Measurements from ENCODE around the gene TMTC3.
A peak's percentile ranks its signal among the peaks of the same experiment; 100 is the strongest.
"Not testable (repeated sequence)": the region's sequence is repeated elsewhere in the genome, so short reads cannot be mapped to it uniquely, and the experiment has no call there.

Gene TMTC3

DNA sequence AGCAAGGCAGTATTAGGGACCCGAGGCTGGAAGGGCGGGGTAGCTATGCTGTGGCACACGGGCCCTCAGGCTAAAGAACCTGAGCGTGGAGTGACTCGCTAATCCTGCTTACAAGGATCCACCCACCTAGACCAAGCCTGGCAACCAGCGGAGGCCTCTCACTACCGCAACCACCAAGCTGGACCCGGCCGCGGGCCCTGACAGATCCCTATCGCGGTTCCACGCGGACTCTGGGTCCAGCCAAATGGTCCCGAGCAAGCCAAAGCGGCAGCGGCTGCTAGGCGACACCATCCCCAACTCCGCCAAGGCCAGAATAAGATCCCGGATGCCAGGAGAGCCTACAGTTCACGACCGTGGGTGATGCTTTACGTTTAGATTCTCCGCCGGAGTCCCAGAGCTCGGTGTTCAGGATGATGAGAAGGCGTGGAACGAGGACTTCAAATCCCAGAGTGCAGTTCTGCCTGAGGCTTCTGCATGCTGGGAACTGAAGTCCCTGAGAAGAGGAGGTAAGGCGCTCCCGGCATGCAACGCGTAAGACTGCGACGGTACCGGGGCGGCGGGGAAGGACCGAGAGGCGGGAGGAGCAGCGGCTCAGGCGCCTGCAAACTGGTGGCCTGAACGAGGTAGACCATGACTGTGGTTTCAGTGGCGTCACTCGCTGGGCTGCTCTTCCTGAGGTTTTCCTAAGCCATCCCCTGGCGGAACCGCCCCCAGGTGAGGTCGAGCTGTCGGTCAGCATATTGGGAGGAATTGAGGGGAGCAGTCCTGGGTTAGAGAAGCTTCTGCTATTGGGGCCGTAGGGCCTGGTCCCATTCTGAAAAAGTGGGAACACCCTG, at the start of gene TMTC3, which contains the start of gene CEP290:
Gene TMTC3 (plus strand): TSS at position 534 of the 836 bp plus-strand sequence. CDS start 6,009 bp downstream, outside the sequence.
Gene CEP290 (minus strand): TSS at position 315 of the 836 bp plus-strand sequence. CDS start 781 bp downstream, outside the sequence.
- DNase-seq = peak; percentile 96

DNA sequence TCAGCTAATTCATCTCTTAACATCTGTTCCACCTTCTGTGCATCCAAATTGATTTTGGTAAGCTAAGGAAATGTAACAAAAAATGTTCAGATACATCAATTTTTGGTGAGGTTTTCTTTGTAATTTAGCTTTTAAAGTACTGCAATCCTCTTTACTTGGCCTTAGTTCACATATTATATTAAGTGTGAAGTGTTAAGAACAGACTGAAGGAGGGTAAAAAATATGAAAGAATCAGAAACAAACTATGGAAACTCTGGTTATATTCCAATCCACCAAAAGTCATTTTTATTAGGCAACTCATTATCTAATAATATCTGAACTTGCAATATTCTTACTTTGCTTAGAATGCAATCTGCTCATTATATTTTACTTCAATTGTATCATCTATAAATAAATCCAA, 49.3 kb upstream of the TMTC3 start:
- DNase-seq = no peak

DNA sequence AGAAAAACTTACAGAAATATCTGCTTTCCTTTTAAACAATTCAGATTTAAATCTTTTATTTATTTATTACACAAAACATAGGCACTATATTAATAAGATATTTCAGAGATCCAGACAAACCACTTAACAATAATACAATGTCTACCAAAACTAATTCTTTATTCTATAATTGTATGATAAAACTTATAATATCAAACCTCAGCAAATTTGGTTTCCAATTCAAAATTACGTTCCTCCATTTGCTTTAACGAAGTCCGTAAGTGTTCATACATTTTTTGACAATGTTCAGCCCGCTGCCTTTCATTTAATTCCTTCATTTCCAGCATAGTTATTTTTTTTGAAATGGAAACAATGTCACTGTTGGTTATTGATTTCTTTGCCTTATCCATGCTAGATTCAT, 48.5 kb upstream of the TMTC3 start:
- DNase-seq = no peak

DNA sequence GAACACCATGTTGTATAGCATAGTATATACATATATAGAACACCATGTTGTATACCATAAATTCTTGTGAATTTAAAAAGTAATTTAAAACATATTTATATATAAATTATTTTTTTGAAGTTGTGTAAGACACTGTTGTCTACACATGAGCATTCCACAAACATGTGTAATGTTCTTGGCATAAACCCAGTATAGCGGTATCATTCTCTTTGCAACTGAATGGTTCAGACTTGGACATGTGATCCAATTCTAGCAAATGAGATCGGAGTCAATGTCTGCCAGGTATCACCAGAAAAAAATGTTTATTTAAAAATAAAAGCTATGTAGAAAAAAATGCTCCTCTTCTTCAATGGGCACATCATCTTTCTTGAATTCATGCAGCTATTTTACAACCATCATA, 34.1 kb upstream of the TMTC3 start:
- DNase-seq = no peak

DNA sequence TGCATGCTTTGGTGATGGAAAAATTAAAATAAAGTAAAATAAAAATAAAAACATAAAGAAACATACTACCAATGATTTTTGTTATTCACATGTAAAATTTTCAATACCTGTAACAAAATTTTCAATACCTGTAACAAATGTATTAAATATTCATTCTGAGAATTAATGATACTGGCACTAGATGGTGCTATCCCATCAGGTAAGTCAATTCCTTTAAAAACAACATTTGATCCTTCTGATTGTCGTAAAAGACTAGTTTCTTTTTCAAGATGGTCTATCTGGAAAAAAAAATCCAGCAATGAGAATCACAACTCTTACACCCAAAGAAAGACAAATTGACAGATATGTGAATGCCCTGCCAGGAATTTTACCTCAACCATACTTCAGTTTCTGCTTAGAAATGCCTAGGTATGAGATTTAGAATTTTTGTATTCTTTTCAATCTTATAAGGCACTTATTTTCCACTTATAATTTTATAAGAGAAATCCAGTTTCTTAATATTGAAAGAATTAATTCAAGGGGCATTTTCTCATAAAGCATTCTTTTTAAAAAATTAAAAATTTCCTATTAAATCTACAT, 30.9 kb upstream of the TMTC3 start:
- peak; percentile 31 for DNase-seq

DNA sequence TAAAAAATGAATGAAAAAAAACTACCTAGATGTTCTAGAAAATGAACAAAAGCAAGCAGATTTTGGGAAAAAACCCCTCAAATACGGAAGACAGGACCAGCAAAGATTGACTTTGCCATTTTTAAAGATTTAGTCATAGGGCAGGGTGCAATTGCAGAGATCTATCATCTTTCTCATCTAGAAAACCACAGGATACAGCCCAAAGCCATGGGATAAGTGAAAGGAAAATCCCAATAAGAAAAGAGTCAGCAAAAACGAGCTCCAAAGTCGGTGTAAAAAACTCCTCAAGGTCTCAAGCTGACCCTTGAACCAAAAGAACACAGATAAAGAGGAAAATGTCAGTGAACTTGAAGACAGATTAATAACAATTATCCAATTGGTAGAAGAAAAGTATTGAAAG, 28.2 kb upstream of the TMTC3 start:
- DNase-seq = no peak

DNA sequence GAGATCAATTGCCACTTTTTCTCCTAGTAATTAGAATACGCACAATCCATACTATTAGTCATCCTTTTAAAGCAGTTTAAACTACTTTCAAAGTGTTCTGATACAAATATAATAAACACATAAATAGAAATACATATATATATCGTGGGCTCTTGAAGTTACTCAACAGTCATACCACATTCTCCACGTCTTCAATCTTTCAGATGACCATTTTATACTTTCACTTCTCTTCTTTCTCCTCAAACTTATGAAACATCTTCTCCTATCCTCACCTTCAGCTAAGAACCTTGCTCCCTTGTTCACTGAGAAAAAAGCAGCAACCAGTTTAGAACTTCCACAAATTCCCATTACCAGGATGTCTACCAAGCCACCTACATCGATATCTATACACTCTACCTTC, 19.4 kb upstream of the TMTC3 start:
- no peak for DNase-seq

DNA sequence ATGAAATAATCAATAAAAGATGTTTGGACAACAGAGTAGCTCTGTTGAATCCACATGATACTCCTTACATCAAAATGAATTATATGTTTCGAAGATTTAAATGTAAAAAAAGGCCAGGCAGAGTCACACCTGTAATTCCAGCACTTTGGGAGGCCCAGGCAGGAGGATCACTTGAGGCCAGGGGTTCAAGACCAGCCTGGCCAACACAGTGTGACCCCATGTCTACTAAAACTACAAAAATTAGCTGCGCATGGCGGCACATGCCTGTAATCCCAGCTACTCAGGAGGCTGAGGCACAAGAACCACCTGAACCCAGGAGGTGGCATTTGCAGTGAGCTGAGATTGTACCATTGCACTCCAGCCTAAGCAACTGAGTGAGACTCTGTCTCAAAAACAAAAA, 15.0 kb upstream of the TMTC3 start:
- DNase-seq = no peak

DNA sequence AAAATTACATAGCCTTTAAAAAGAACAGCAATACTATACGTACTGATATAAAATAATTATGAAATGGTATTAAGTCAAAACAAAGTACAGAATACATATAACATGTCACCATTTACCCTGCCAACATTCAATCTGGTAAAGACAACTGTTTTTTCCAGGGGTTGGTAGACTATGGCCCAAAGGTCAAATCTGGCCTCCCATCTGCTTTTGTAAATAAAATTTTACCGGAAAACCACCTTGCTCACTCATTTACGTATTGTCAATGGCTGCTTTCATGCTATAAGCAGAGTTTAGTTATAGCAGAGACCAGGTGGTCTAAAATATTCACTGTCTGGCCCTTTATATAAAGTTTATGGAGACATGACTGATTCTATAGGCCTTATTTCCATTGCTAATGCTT, 14.3 kb upstream of the TMTC3 start:
- no peak for DNase-seq

DNA sequence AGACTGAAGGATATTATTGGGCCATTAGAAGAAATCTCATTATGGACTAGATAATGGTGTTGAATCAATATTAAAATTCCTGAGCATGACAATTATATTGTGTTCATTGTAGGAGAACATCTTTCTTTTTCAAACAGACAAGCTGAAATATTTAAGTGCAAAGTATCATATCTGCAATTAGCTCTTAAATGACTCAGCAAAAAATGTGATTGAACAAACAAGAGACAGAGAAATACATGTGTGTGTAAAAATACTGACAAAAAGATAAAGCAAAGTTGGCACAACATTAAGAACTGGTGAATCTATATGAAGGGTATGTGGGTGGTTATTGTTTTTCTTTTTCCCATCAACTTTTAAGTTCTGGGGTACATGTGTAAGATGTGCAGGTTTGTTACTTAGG, 9.7 kb upstream of the TMTC3 start:
- DNase-seq = no peak

DNA sequence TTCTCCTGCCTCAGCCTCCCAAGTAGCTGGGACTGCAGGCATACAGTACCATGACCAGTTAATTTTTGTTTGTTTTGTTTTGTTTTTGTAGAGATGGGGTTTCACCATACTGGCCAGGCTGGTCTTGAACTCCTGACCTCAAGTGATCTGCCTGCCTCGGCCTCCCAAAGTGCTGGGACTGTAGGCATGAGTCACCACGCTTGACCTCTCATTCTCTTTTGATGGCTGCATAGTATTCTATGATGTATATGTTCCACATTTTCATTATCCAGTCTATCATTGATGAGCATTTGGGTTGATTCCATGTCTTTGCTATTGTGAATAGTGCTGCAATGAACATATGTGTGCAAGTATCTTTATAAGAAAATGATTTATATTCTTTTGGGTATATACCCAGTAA, 8.9 kb upstream of the TMTC3 start:
- not testable (repeated sequence) for DNase-seq

DNA sequence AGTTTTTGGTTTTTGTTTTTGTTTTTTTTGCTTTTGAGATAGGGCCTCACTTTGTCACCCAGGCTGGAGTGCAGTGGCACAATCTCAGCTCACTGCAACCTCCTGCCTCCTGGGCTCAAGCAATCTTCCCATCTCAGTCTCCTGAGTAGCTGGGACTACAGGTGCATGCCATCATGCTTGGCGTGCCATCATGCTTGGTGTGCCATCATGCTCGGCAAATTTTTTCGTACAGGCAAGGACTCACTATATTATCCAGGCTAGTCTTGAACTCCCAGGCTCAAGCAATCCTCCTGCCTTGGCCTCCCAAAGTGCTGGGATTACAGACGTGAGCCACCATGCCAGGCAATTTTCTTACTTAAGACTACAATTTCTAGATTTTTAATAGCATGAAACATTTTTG, 2.4 kb upstream of the TMTC3 start:
- DNase-seq = not testable (repeated sequence)

DNA sequence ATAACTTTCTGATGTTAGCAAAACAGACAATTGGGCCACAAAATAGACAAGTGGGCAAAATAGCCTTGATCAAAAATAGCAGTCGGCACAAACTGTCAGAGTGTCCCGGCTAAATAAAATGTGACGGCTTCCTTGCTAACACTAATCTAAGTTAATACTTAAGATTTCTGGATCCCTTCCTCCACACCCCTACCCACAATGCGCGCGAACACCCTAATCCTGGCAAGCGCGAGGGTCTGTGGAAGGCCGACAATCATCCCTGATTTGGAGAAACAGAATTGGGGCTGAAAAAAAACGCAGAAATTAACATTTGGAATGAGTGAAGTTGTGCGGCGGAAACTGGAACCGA, 708 bp upstream of the TMTC3 start:
- no peak for DNase-seq

DNA sequence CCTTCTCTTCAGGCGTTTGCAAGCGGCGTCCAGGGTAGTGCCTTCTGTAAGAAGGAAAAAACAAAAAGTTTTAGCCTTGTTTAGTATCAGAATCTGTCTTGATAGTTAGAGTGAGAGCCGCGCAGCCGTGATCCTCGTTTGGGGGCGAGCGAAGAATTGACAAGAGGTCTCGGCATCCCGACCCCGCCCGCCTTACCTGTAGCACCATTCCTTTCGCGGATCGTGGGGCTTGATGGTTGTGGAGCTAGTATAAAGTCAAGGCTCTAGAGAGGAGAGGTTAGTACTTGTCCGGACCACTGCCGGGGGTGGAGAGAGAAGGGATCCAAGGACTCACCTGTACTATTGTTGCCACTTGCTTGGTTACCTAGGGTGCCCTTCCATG, 494 bp downstream of the TMTC3 start:
- peak; percentile 24 for DNase-seq

DNA sequence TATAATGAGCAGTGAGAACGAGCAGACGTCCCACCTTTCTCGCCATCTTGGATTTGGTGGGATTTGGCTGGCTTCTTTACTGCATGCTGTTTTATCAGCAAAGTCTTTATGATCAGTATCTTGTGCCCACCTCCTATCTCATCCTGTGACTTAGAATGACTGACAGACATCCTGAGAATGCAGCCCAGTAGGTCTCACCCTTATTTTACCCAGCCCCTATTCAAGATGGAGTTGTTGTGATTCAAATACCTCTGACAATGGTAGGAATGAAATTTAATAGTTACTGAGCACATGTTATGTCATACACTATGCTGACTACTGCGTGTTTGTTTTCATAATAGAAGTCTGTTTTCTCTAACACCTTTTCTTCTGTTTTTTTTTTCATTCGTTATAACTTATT, 1.9 kb downstream of the TMTC3 start:
- no peak for DNase-seq

DNA sequence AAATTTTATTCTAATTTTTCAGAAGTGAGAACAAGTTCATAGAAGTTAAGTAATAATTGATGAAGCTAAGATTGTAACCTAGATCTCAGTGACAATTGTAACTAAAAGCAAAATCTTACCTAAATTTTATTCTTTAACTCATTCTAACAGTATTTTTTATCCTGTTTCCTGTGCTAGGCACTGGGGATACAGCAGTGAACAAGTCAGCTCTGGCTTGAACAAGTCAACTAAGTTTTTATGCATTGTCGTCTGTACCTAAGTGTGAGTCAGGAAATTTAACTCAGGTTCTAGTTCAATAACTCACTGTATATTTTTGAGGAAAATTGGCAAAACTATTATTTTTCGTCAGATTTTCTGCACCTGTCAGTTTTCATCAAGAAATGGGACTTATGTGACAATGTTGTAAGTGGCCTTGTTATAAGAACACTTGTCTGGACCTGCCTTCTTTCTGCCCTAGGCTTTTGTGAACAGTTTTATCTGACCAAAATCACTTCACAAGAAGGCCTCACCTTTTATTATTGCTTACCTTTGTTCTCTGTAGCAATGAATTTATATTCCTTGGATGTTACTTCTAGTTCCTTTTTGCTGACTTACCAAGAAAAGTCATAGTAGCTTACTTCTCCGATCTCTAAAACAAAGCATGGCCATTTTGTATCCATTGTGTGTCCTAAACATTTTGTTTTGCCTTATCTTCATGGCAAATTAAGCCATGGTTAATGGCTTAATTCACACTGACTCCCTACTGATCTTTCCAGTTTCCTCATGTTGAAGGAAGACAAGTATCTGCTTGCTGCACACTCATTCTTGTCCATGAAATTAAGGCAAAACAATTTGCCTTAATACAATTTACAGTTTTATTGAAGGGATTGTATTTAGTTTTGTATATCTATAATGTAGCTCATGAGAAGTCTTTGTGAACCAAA, 2.7 kb downstream of the TMTC3 start:
- no peak for DNase-seq

DNA sequence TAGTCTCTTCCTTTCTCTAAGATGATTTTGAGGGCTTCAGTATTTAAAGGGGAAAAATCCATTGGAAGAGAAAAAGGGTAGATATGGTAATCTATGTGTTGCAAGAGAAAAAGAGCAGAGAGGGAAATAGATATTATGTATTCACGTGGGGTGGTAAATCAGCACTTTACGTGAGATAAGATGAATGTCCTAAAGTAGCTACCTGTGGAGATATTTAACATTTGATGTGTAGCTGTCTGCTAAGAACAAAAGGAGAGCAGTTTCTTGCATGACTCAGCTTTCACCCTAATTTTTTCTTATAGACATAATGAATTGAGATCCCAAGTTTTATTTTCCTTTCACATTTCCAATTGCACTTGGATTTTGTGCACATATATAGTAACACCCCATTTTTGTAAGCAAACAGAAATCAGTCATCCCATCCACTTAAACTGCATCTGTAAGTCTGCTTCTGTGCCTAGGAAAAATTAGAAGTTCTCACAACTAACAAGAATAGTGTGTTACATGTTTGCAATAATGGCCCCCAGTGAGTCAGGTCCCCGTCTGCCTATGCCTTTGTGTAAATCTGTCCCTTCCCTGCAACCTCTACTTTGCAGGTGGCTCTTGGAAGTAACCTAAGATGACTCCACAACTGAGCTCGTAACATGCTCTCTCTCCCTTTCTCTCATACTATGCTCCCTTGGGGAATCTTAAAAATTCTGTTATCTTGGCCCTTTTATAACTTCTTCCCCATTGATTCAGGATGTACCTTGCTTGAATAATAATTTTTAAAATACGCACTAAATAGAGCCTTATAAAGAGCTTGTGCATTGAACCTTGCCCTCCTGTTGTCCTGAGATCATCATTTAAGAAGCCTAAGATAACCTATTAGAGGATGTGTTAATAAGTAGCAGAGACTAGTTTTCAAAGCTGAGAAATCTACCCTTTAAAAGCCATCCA, 3.7 kb downstream of the TMTC3 start:
- no peak for DNase-seq

DNA sequence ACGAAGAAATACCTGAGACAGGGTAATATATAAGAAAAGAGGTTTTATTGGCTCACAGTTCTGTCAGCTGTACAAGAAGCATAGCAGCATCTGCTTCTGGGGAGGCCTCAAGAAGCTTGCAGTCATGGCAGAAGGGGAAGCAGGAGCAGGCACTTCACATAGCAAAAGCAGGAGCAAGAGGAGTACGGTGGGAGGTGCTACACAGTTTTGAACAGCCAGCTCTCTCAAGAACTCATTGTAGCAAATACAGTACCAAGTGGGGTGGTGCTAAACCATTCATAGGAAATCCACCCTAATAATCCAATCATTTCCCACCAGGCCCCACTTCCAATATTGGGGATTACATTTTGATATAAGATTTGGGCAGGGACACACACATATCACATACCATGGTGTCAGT, 8.0 kb downstream of the TMTC3 start:
- no peak for DNase-seq

DNA sequence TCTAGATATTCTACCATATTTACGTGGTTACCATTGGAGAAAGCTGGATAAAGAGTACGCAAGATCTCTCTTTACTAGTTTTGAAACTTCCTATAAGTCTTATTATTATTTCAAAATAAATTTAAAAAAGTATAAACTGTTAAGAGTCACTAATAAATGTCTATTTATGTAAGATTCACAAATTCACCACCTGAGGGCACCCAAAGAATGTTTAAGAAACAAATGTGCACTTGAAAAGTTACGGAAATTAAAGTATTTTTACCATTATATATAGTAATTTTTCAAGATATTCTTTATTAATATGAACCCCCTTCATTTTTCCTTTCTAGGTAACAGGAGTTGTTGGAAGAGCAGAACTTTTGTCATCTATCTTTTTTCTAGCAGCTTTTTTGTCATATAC, 11.9 kb downstream of the TMTC3 start:
- DNase-seq = no peak

DNA sequence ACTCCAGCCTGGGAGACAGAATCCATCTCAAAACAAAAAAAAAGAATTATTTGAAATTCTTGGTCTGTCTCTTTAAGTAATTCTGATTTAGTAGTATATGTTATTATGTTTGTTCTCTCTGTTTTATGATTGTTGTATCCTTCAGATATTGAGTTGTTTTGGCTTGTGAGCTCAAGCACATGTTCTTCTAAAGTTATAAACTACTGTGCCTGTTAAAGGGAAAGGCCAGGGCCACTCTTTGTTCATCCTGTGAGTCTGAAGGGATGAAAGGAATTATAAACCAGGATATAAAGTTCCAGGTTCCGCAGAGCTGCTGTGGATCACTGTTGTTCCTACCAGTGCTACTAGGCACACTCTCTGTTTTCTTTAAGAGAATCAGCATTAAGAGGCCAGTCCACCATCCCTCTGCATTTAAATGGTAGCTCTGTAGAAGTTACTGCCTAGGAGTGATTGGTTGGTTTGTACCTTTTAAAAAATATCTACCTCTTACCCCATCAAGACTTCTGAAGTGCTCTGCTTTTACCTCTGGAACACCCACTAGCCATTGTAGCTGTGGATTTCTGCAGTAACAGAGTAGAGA, 14.1 kb downstream of the TMTC3 start:
- no peak for DNase-seq

DNA sequence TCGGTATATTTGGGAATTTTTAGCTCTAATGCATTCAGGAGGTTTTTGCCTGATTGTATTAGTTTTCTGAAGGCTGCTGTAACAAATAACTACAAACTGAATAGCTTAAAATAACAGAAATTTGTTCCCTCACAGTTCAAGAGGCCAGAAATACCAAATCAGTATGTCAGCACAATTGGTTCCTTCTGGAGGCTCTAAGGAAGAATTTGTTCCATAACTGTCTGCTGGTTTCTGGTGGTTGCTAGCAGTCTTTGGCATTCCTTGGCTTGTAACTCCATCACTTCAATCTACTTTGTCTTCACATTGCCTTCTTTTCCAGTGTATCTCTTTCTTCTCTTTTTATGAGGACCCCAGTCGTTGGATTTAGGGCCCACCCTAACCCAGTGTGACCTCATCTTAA, 21.3 kb downstream of the TMTC3 start:
- no peak for DNase-seq

DNA sequence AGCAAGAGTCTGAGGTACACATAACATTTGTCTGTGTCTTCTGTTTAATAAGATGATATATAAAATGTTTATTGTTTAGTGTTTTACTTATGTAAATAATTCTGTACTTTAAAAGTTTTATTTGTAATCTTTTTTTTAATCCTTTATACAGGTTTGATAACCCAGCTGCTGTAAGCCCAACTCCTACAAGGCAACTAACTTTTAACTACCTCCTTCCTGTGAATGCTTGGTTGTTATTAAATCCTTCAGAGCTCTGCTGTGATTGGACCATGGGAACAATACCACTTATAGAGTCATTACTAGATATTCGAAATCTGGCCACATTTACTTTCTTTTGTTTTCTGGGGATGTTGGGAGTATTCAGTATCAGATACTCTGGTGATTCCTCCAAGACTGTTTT, 24.1 kb downstream of the TMTC3 start:
- no peak for DNase-seq
